Stimulated activated CD8-positive, alpha-beta memory T cell treated with anti-CD3 and anti-CD28 coated beads, Interleukin-7, amount 100 ng/mL, for 4 hours (primary cell): ENCODE results near the gene EEF1AKMT3.

Experiments
- DNase-seq, 2 donors: peaks; one replicate each; pipeline ENCODE4 v3.0.0-alpha.2; 2020; ENCODE audit warnings: low read depth in 2 of 2

The EEF1AKMT3 gene

DNA sequence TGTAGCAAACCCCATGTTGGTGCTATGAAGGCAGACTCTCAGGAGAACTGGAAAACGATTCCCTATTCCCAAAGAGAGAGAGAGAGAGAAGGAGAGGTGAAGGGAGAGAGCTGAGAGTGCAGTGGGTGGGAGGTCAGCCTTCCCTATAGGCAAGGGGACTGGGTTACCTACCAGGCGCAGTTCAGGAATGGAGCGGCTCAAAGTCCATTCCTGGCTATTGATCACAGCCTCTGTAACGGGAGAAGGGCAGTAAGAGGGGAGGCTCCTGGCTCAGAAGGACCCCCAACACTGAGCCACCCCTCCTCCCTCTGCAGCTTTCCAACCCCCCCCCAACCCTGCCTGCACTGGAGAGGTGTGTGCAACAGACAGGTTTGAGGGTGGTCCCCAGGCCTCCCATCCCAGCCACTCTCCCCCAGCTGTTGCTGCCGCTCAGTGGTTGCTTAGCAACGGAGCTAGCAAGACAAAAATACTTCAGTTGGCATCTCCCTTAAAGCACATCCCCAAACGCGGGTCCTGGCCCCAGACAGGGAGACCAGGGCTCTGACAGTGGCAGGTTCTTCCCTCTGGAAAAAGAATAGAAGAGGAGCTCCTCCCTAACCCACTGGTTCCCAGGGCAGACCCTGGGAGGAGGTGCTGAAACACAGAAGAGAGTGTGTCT is 37.1 kb upstream of the EEF1AKMT3 start:
- no peak for DNase-seq

DNA sequence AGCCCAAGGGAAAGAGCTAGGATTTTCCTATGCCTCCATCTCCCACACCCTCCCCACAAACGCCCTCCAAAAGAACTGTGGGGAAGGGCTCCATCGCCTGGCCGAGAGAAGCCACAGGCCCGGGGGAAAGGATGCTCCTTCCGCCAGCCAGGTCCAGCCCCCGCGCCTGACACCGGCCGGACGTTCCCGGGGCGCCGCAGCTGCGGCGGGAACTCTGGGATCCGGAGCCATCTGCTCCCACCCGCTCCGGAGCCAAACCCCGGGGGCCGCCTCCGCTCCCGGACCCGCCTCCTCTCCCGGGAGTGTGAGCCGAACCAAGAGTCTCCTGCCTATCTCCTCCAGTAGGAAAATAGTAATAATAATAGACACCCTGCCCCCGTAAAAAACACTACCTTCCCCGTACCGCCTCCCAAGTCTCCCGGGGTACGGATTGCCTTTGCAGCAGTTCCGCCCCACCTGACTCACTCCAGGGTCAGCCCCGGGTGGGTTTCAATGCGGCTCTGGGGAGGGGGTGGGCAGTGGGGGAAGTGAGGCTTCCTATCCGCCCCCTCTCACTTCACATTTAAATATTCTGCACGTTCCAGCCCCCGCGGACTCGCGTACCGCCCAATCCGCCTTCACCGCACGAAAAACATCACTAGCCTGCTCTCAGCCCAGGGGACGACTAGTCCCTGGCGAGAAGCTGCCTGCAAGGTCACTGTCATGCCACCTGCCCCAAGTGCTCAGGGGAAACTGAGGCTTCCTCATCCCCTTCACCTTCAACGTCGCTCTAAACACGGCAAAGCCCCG is 36.3 kb upstream of the EEF1AKMT3 start:
- no peak for DNase-seq

DNA sequence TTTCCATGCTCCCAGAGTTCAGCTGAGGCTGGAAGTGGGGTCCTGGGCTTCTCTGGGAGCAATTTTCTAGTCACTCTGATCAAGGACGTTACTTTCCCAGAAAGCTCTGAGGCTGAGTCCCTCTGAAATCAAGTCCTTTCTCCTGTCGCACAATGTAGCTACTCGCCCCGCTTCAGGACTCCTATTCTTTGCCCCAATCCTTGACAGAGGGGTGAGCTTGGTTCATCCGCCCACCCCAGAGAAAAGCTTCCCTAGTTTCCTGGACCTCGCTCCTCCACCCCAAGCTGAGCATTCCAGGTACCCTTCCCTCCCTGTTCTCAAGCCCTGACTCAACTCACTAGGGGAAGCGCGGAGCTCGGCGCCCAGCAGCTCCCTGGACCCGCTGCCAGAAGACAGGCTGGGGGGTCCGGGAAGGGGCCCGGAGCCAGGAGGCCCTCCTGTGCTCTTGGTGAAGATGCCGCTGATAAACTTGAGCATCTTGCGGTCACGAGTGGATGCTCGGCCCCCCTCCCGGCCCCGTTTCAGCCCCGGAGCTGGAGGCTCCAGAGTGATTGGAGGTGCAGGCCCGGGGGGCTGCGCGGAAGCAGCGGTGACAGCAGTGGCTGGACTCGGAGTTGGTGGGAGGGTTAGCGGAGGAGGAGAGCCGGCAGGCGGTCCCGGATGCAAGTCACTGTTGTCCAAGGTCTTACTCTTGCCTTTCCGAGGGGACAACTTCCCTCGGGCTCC is 35.5 kb upstream of the EEF1AKMT3 start:
- DNase-seq: no peak

DNA sequence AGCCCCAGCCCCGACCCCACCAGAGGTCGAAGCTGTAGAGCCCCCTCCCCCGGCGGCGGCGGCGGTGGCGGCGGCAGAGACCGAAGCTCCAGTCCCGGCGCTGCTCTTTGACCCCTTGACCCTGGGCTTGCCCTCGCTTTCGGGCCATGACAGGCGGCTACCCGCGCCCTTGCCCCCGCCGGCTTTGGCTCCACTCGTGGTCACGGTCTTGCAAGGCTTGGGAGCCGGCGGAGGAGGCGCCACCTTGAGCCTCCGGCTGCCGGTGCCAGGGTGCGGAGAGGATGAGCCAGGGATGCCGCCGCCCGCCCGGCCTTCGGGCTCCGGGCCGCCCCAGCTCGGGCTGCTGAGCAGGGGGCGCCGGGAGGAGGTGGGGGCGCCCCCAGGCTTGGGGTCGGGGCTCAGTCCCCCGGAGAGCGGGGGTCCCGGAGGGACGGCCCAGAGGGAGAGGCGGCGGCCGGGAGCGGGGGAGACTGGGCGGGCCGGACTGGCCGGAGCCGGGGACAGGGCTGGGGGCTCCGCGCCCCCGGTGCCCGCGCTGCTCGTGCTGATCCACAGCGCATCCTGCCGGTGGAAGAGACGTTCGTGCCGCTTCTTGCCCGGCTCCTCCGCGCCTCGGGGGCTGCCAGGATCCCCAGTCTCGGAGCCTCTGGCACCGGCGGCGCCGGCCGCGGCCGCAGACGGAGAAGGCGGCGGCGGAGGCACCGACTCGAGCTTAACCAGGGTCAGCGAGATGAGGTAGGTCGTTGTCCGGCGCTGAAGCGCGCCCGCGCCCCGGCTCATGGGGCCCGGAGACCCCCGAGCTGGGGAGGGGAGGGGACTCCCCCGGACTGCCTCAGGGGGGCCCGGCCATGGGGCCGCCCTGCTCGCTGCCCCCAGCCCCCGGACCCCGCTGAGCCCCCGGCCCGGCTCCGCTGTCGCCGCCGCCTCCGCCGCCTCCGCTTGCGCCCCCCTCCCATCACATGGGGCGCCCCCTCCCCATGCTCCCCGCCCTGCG is 34.6 kb upstream of the EEF1AKMT3 start:
- no peak for DNase-seq

DNA sequence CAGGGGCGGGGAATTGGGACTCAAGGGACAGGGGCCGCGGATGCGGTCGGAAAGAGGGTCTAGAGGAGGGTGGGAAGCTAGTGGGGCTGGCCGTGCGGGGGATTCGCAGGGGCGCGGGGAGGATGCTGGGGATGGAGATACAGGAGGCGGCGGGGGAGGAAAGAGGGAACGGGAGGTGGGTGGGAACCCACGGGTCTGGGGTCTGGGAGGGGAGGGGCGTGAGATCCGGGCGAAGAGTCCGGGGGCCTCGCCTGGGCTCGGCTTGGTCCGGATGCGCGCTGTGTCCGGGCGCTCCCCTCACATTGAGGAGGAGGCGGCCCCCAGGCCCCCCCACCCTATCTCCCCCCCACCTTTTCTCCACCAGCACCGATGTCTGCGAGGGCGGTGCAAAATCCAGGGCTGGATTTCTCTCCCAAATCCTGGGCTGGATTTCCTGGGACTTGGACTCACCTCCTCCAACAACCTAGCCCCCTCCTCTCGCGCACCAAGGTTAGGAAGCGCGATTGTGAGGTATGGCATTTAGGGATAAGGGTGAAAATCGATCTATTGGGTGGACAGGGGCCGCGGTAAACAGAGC is 33.7 kb upstream of the EEF1AKMT3 start, which contains the start of gene AGAP2:
TSS of gene AGAP2 (minus strand) at position 82 of the 577 bp plus-strand sequence. CDS start 496 bp downstream, outside the sequence.
- no peak for DNase-seq

DNA sequence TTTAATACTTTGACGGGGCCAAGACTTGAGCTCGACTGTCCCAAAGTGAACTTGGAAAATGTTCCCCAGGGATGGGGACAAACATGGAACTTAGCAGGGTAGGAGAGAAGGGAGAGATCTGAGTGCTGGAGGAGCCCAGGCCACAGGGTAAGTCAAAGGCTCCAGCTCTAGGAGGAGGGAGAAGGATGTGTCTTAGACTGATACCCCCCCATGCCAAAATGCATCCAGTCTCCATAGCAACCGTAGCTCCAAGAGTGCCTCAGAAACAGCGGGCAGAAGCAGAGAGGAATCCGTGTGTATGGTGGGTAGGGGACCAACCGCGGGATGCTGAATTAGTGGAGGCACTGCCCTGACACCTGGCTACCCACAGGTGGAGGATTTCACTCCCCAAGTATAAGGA is 33.0 kb upstream of the EEF1AKMT3 start:
- DNase-seq: no peak

DNA sequence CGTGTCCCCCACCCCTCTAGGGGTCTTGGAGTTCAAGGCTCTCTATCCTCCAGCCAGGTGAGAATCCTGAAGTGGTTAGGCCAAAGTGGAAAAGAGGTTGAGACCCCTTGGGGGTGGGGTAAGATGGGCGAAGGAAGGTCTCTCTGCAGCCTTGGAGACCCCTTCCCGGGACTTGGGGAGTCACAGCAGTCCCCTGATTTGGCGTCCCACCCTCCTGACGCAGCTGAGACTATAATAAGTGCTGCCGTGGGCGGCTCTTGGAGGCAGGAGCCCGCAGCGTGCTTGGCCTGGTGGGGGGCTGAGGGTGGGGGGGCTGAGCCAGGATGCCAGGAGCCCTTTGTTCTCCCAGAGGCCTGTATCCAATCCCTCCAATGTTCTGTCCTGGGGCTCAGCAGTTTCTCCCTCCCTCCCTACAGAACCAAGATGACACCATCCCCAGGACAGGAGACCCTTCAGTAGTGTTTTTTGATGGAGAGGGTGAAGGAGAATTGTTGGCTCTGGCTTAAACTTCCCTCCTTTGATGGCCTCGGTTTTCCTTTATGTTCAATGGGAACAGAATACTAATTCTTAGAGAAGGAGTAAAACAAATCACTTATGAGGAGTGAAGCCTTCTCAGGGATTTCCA is 32.4 kb upstream of the EEF1AKMT3 start:
- DNase-seq: no peak

DNA sequence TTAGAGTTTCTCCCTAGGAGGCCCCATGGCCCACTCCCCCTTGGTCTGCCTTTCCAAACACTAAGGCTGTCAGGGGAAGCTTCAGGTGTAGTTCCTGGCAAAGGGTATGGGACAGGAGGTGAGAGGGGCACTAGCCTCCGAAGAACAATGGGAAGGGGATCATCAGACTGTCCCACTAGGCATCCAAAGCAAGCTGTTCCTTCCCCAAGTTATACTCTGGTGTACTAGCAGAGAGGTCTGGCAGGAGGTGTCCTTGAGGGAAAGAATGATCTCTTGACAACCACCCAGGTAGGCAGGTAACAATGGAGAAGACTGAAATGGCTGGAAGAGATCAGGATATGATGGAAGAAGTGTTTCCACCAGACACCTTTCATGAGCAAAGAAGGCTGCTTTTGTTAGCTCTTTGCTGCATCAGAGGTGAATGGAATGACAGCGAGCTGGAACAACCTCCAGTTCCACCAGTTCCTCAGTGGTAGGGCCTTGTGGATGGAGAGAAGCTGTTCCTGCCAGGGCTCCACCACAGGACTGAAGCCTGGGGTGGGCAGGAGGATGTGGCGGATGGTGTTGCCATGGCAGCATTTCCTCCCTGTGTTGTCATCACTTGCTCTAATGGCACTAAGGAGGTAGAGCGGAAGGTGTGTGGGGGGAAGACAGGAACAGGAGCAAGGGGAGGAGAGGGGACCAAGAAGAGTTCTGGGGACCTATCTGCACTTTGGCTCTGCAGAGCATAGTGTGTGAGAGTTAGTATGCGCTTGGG is 31.6 kb upstream of the EEF1AKMT3 start:
- peak; percentile 69 to 71 for DNase-seq

DNA sequence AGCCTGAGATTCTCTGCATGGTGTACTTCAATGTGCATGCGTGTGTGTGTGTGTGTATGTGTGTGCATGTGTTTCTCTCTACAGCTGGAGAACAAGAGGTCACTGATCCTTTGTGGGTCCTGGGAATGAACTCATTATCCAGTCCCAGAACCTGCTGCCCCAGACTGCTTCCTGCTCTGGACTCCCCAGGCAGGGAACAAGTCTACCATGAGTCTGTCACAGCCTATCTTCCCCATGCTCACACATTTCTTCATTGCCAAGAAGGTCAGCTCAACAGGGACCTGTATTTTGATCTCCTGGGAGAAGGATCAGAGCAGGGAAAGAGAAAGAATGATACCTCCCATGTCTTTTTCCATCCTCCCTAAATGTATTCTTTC is 31.0 kb upstream of the EEF1AKMT3 start:
- DNase-seq: no peak

DNA sequence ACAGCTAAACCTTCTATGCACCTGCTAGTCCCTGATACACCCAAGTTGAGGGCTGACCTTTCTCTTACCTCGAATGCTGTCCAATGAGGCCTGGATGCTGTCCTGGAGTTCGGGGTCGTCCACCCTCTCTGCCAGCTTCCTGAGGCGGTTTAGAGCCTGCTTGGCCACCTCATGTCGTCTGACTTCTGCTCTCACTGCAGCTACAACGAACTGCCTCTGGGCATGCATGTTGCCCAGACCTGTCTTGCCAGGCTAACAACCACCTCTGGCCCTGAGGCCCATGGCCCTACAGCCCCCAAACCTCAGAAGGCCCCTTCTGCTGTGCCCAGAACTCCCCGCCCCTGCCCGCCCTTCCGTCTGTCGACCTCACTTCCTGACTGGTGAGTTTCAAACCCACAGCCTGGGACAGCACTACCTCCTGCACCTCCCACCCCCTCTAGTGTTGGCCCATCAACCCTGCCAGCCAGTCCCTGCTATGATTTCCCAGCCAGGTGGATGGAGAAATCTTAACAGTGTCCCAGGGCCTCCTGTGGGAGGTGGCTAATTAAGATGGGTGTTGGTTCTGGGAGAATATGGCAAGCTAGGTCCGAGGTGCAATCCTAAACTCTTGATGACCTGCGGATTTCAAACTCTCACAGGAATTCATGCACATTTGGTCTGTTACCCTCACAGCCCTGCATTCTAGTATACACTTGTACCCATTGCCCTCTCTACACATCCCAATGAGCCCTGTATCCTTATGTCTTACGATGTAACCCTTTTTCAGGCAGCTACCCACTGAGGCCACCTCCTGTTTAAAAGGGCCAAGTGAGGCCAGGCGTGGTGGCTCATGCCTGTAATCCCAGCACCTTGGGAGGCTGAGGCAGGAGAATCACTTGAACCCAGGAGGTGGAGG is 30.3 kb upstream of the EEF1AKMT3 start:
- peak; percentile 69 to 73 for DNase-seq

DNA sequence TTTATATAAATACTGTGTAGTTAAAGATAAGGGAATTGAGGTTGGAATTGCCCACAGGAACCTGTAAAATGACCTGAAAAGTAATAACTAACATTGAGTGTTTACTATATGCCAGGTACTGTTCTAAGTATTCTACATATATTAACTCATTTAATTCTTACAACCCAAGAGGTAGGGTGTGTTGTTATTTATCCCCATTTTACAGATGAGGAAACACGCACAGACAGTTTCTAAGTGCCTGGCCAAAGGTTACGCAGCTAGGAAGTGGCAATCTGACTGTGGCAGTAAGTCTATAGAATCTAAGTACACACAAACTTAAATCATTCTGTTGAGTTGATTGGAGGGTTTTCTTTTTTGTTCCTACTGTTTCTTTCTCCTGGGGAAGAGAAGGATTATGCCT is 28.6 kb upstream of the EEF1AKMT3 start:
- DNase-seq: no peak

DNA sequence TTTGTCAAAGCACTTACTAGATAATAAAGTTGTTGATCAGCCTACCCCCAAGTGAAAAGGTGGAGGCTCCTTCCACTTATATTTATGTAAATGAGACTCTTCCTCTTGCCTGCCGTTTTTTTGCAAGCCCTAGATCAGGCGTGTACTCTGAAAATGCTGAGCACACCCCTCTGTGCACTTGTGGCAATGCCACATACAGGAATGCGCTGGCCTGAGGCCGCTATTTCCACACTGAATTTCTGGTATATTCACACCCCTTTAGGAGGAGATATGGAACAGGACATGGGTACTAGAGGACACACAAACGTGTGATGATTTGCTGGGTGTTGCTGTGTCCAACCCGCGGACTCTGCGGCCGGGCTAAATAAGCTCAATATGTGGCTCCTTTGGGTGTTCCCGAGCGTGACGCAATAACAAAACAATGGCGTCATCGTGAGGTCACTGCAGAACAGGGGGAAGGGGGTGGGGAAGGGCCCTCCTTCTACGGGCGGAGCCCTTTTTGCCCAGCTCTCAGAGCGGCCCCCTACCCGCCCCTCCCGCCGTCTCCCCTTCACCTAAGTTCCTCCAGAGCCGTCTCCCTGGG is 28.1 kb upstream of the EEF1AKMT3 start:
- peak; percentile 51 to 59 for DNase-seq

DNA sequence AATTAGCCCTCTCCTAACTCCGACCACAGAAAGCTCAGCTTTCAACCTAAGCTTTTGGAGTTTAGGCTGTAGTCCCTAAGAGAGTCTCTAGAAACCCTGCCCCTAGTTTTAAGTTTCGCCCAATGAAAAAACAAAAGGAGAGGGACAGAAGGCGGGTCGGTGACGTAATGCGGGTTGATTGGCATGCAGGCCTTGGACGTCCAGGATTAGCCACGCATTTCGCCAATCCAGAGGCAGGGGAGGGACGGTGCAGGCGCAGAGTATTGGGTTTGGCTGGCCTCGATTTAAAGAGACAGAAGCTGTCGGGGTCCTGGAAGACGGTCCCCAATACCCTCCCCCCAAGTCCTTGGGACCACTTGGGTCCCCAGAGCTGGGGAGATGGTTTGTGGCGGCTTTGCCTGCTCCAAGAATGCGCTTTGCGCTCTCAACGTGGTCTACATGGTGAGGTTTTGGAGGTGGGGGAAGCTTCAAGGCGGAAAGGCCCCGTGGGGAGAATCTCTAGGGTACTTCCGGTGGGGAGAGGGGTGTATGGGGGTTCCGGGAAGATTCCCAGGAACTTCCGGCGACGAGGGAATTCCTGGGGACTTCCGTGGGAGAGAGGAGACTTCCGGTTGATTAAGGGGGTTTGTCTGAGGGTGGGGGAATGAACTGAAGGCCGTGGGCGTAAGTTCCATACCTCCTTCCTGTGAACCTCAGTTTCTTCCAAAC is 27.5 kb upstream of the EEF1AKMT3 start, which contains the start of gene TSPAN31:
TSS of gene TSPAN31 (plus strand) at position 263 of the 708 bp plus-strand sequence. CDS start at position 379, 116 bp downstream.
- peak; percentile 91 to 94 for DNase-seq

DNA sequence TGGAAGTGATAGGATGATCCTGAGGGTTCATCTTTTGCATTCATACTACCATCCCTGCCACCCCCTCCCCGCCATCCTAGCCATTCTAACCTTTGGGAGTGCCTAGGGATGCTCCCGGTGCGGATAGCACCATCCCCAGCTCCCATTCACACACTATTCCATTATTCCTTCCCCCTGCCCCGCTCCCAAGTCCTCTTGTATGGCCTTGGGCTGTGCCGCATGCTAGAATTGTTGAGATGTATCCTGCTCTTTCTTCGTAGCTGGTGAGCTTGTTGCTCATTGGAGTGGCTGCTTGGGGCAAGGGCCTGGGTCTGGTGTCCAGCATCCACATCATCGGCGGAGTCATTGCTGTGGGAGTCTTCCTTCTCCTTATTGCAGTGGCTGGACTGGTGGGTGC is 26.9 kb upstream of the EEF1AKMT3 start:
- DNase-seq: no peak

DNA sequence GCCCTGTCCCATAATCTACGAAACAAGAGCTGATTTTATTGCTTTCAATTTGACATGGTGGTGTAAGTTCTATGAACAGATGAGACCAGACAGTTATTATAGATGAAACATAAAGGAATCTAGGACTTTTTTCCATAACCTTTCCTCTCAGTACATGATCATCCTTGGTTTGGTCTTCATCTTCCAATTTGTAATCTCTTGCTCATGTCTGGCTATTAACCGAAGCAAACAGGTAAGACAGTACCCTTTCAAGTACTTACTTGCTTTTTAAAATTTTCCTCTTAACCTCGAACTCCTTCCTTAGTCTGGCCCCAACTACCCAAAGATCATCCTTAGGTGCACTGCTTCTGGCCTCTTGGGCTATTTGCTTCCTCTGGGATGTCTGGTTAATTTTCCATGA is 26.4 kb upstream of the EEF1AKMT3 start:
- DNase-seq: no peak

DNA sequence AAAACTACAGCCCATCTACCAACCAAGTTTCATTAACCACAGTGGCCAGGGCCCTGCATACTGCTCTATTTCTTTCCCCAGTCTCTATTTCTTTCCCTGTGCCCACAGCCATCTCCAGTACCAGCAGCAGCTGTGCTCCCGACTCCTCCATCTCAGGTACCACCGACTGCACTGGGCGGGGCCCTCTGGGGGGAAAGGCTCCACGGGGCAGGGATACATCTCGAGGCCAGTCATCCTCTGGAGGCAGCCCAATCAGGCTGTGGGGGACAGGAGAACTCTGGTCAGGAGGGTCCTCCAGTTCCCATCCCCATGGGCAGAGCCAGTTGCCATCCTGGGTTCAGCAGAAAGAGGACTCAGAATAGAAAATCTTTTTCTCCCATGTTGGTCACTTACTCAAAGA is 23.4 kb upstream of the EEF1AKMT3 start:
- no peak for DNase-seq

DNA sequence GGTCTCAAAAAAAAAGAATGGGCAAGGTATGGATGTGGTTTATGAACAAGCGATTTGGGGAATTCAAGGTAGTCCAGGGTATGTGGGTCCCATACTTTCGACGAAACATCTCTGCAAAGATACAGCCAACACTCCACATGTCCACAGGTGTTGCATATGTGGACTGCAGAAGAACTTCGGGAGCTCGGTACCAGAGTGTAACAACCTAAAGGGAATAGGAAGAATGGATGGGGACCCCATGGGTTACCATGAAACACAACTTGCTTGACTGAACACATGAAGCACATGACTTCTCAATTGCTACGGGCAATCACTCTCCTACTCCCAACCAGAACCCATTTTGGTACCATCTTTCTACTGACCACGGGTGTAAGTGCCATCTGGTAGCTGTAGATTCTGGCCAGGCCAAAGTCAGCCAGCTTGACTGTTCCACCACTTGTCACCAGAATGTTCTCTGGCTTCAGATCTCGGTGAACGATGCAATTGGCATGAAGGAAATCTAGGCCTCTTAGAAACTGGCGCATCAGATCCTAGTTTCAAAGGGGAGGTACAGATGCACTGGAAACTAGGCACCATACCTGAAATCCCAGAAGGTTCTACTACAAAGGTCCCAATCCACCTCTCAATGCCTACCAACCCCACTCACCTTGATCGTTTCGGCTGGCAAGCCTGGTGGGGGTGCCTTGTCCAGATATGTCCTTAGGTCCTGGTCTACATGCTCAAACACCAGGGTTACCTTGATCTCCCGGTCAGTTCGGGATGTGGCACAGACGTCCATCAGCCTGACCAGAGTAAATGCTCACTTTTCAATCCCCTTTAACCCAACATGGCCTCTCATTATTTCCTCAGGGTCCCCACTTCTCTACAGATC is 21.6 kb upstream of the EEF1AKMT3 start:
- DNase-seq: no peak
